Endothelial cell of umbilical vein (primary cell): Measurements from ENCODE around the gene PER1. TPM values are rescaled to one million over a fixed set of nuclear protein-coding genes. Genes with fewer than 3 reads are reported as not detected.
A peak's percentile ranks its signal among the peaks of the same experiment; 100 is the strongest.

Source experiments
- BruUV-seq: library from RNA; stranded (reverse); fragments of 400-500 nt; replicated peaks from 2 replicates; lab custom pipeline; 2021; lab: Mats Ljungman, UMichigan
- CTCF ChIA-PET: fragments of 300-600, 350-600 bp; sonication (Branson Sonifier 250); formaldehyde crosslinking; loops from one replicate; lab custom pipeline; 2021; ENCODE audit warnings: antibody characterized with exemption, inconsistent platforms; lab: Charles Lee
- POLR2A ChIA-PET: fragments of 300-600, 350-600 bp; sonication (Branson Sonifier 250); formaldehyde crosslinking; loops from one replicate; lab custom pipeline; 2021; ENCODE audit warnings: antibody characterized with exemption, inconsistent platforms; lab: Charles Lee
- DNase-seq: peaks from one replicate; pipeline ENCODE4 v3.0.0-alpha.2; 2011; ENCODE audit warnings: low read depth, low spot score
- FAIRE-seq: peaks from 2 replicates; lab custom pipeline; 2011; peaks lifted over from hg19 to GRCh38; lab: Jason Lieb, UNC
- H2AFZ ChIP-seq: 2 replicates; pipeline ENCODE4 v1.6.0; 2012; ENCODE audit warnings: low read depth, low read length, control low read depth, inconsistent platforms
- H3K27ac ChIP-seq: 2 replicates; pipeline ENCODE4 v1.5.1; 2011; ENCODE audit warnings: low read depth, mild to moderate bottlenecking, control low read depth, low read length, moderate library complexity; ENCODE audit not compliant: insufficient read depth
- H3K27me3 ChIP-seq, 2 experiments: 2 replicates each; pipeline versions ENCODE4 v1.6.0 to v1.6.1; 2011; ENCODE audit warnings: low read length in 2 of 2, mixed read lengths in 1 of 2; ENCODE audit not compliant: control insufficient read depth in 2 of 2, insufficient read depth in 2 of 2
- H3K36me3 ChIP-seq, 2 experiments: 2 replicates in 1 of 2; 3 replicates in 1 of 2; pipeline ENCODE4 v1.5.1; 2011; ENCODE audit warnings: low read length in 2 of 2, mild to moderate bottlenecking in 1 of 2, moderate library complexity in 1 of 2; ENCODE audit not compliant: control insufficient read depth in 2 of 2, insufficient read depth in 2 of 2; ENCODE audit errors: extremely low read depth in 1 of 2
- H3K4me1 ChIP-seq: 3 replicates; pipeline ENCODE4 v1.5.1; 2011; ENCODE audit warnings: mild to moderate bottlenecking, low read length; ENCODE audit not compliant: control insufficient read depth, insufficient read depth; ENCODE audit errors: extremely low read depth
- H3K4me2 ChIP-seq: 2 replicates; pipeline ENCODE4 v1.6.1; 2011; ENCODE audit warnings: low read length, control low read depth, mixed read lengths; ENCODE audit not compliant: insufficient read depth
- H3K4me3 ChIP-seq, 3 experiments: fragments of 200-600 bp in 1 of 3; sonication (generic), shearing (Covaris generic) in 1 of 3; replicated peaks in 1 of 3; 2 replicates each; pipeline ENCODE4 v1.5.1; 2011 to 2016; ENCODE audit warnings: control low read depth in 3 of 3, low read length in 3 of 3, mild to moderate bottlenecking in 2 of 3, inconsistent platforms in 1 of 3, low read depth in 1 of 3, moderate library complexity in 1 of 3; ENCODE audit not compliant: insufficient read depth in 1 of 3
- H3K79me2 ChIP-seq: 2 replicates; pipeline ENCODE4 v1.6.0; 2012; ENCODE audit warnings: low read length, inconsistent platforms; ENCODE audit not compliant: control insufficient read depth, insufficient read depth
- H3K9ac ChIP-seq: replicated peaks from 2 replicates; pipeline ENCODE3; 2011; ENCODE audit warnings: low read length, control low read depth; ENCODE audit not compliant: insufficient read depth; ENCODE audit errors: extremely low read depth
- H3K9me1 ChIP-seq: replicated peaks from 3 replicates; pipeline ENCODE4 v1.6.0; 2011; ENCODE audit warnings: mild to moderate bottlenecking, low read length; ENCODE audit not compliant: control insufficient read depth, insufficient read depth; ENCODE audit errors: extremely low read depth
- H3K9me3 ChIP-seq: replicated peaks from 2 replicates; pipeline ENCODE4 v1.5.1; 2012; ENCODE audit warnings: low read length, inconsistent platforms; ENCODE audit not compliant: control insufficient read depth, insufficient read depth
- H4K20me1 ChIP-seq: replicated peaks from 2 replicates; pipeline ENCODE3; 2011; ENCODE audit warnings: mild to moderate bottlenecking, low read length; ENCODE audit not compliant: control insufficient read depth, insufficient read depth; ENCODE audit errors: extremely low read depth
- EZH2 ChIP-seq: IDR thresholded peaks from 2 replicates; pipeline ENCODE4 v1.6.1; 2012; ENCODE audit warnings: borderline replicate concordance, low read depth, mild to moderate bottlenecking, moderate library complexity, low read length, inconsistent platforms; ENCODE audit not compliant: severe bottlenecking
- FOS ChIP-seq: IDR thresholded peaks from 2 replicates; pipeline ENCODE4 v1.6.1; 2011; ENCODE audit warnings: mild to moderate bottlenecking, low read length, moderate library complexity, borderline replicate concordance; ENCODE audit not compliant: insufficient read depth
- GATA2 ChIP-seq: IDR thresholded peaks from 2 replicates; pipeline ENCODE4 v1.7.0; 2011; ENCODE audit warnings: low read depth, mild to moderate bottlenecking, moderate library complexity, mixed read lengths, low read length; ENCODE audit not compliant: insufficient read length, insufficient read depth
- JUN ChIP-seq: IDR thresholded peaks from 2 replicates; pipeline ENCODE4 v1.6.1; 2011; ENCODE audit warnings: borderline replicate concordance, low read depth; ENCODE audit not compliant: insufficient read length, insufficient read depth
- MYC ChIP-seq: IDR thresholded peaks from one replicate; pipeline ENCODE4 v1.6.1; 2011; ENCODE audit warnings: mild to moderate bottlenecking, low read depth, low read length
- POLR2A ChIP-seq: IDR thresholded peaks from 2 replicates; pipeline ENCODE4 v1.6.1; 2012; ENCODE audit warnings: low read depth, mild to moderate bottlenecking, control low read depth, low read length
- POLR2AphosphoS5 ChIP-seq: IDR thresholded peaks from 2 replicates; pipeline ENCODE4 v1.6.1; 2012; ENCODE audit warnings: low read depth, mild to moderate bottlenecking, control low read depth, low read length, moderate library complexity; ENCODE audit not compliant: insufficient read depth
- dilution Hi-C: fragments of 300-500 bp; cut with MboI; formaldehyde crosslinking; loops from one replicate; pipeline ENCODE4 v1.15.0; 2019; ENCODE audit warnings: low sequenced_read_pairs; ENCODE audit not compliant: extremely low pct_ligation_motif_present
- intact Hi-C: fragments of 100-400 bp; cut with micrococcal nuclease; formaldehyde crosslinking; loops from one replicate; pipeline ENCODE4 v1.10.0; 2022
- polyA plus RNA-seq, 4 experiments: library from polyadenylated mRNA; depleted of rRNA in 3 of 4; stranded (reverse) in 3 of 4; unstranded in 1 of 4; fragments of >200 nt; gene quantifications; 2 replicates each; pipeline versions ENCODE4 v1.2.1 to v1.2.3, GENCODE V29; 2011 to 2012; ENCODE audit warnings: missing spikeins in 1 of 4
- total RNA-seq: library from RNA; stranded (reverse); gene quantifications from 2 replicates; pipeline ENCODE4 v1.2.3, GENCODE V29; 2021
- TF ChIP-seq, protein P1 (sequence below): IDR thresholded peaks from 2 replicates; pipeline ENCODE4 v1.6.1; 2011; ENCODE audit not compliant: insufficient read depth, insufficient read length
- TF ChIP-seq, protein P2 (sequence below), 2 donors: IDR thresholded peaks; 1 replicate in 1 of 2; 2 replicates in 1 of 2; pipeline ENCODE4 v1.5.1; 2011; ENCODE audit warnings: low read length in 2 of 2, mild to moderate bottlenecking in 2 of 2, moderate library complexity in 2 of 2, control low read depth in 1 of 2, inconsistent platforms in 1 of 2, low read depth in 1 of 2; ENCODE audit not compliant: insufficient read depth in 1 of 2; ENCODE audit errors: extremely low read depth in 1 of 2

Gene PER1
- total and polyA plus RNA-seq, 2 donors (not counting 3 experiments of a cell fraction or from before 2014, with no cell fraction given) = 12.1 to 32.1 TPM

DNA sequence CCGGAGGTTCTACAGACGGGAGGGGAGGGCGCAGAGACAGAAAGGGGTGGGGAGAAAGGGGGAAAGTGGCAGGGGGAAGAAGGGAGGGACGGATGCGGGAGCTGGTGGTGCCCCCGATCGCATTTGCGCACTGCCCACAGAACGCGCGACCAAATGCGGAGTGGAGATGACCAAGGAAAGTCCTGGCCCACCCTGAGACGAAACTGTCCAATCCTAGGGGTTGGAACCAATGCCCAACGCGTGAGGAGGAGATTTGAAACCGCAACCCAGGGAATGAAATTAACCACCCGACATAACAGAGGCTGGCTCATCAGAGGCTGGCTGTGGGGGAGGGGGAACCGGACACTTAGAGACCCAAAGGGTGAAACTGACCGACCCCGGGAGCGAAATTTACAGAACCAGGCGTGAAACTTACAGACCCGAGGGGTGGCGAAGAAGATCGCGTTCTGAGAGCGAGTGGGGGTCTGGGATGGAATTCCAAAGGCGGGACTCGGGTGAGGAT, 29.7 kb downstream of the PER1 start:
- dilution Hi-C loops = no loop called here
- peak; percentile 48 for FAIRE-seq

More for the DNA sequence above, 29.7 kb downstream of the PER1 start:
- Histone ChIP-seq H3K4me1 (peaks cover 44% of the 10 kb centered on the region), H3K9ac (peak overlapping the region; percentile 40), H3K4me2 (peak overlapping the region; percentile 77), H3K9me1 (no peaks in the 10 kb centered on the region), H3K4me3 (peak overlapping the region; percentile 51 to 60 (median 55)), H3K79me2 (no peaks in the 10 kb centered on the region), H3K36me3 (no peaks in the 10 kb centered on the region), H2AFZ (peak overlapping the region; percentile 86), H4K20me1 (peaks cover 3% of the 10 kb centered on the region), H3K9me3 (no peaks in the 10 kb centered on the region), H3K27ac (no peak overlapping the region), H3K27me3 (peaks cover 10 to 17% of the 10 kb centered on the region in 2 experiments)
- CTCF ChIA-PET = interaction anchor here (0.6 to 2.8 kb wide), 12 partner anchors 16 to 179 kb away, joined by 3 to 19 read pairs (median 4); no protein-coding TSS in a partner anchor
- BruUV-seq = no TSS peak
- no peak for TF ChIP-seq POLR2A
- TF ChIP-seq, protein P1, sequence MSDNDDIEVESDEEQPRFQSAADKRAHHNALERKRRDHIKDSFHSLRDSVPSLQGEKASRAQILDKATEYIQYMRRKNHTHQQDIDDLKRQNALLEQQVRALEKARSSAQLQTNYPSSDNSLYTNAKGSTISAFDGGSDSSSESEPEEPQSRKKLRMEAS = no peak
- no peak for TF ChIP-seq POLR2AphosphoS5
- TF ChIP-seq FOS = no peak
- TF ChIP-seq GATA2 = no peak
- TF ChIP-seq MYC = no peak
- TF ChIP-seq JUN = no peak
- TF ChIP-seq EZH2 = no peak
- TF ChIP-seq, protein P2, sequence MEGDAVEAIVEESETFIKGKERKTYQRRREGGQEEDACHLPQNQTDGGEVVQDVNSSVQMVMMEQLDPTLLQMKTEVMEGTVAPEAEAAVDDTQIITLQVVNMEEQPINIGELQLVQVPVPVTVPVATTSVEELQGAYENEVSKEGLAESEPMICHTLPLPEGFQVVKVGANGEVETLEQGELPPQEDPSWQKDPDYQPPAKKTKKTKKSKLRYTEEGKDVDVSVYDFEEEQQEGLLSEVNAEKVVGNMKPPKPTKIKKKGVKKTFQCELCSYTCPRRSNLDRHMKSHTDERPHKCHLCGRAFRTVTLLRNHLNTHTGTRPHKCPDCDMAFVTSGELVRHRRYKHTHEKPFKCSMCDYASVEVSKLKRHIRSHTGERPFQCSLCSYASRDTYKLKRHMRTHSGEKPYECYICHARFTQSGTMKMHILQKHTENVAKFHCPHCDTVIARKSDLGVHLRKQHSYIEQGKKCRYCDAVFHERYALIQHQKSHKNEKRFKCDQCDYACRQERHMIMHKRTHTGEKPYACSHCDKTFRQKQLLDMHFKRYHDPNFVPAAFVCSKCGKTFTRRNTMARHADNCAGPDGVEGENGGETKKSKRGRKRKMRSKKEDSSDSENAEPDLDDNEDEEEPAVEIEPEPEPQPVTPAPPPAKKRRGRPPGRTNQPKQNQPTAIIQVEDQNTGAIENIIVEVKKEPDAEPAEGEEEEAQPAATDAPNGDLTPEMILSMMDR (IDR thresholded peaks at IDR 0.05; ENCODE audit: extremely low read depth in 1 of 2, insufficient read depth in 1 of 2, low read depth in 1 of 2, low read length in 2 of 2) = no peak
- peak; percentile 30 for DNase-seq
- POLR2A ChIA-PET = interaction anchor here (0.6 kb wide), 1 partner anchor 13 kb away, joined by 6 read pairs; no protein-coding TSS in a partner anchor
- intact Hi-C loops = loop anchor here (5.0 kb wide), 1 partner anchor 280 kb away; no protein-coding TSS in a partner anchor
